ENCODE results near the gene PKD1L1. TPM values are rescaled to one million over a fixed set of nuclear protein-coding genes. Genes with fewer than 3 reads are reported as not detected.

Gene PKD1L1
- total RNA-seq, 4 donors from 2014 or later: 0.12 to 1.3 (median 0.45) TPM

- Histone ChIP-seq H3K9me3 (no peaks in the 10 kb centered on the region), H3K4me3 (peak overlapping the region; percentile 64 to 98), H3K27me3 (no peaks in the 10 kb centered on the region), H3K27ac (peak overlapping the region; percentile 88 to 93 (median 90)), H3K36me3 (peaks cover 2 to 46% of the 10 kb centered on the region in 2 donors), H3K4me1 (peaks cover 5 to 21% (median 9%) of the 10 kb centered on the region in 3 donors)
- WGBS, 2 donors (ENCODE audit: low coverage in 1 of 2): 4 to 40% methylated on average over 1 to 4 of the region's 4 CpGs
- peak; percentile 11 for ATAC-seq
- TF ChIP-seq EP300 (IDR thresholded peaks at IDR 0.05) (no peak), POLR2AphosphoS5 (IDR thresholded peaks at IDR 0.05) (no peak), POLR2A (IDR thresholded peaks at IDR 0.05) (no peak), CTCF (IDR thresholded peaks at IDR 0.05) (no peak)
Observed at GRCh38 chr7:47978790-47979144, 30.5 kb upstream of the PKD1L1 start.

GRCh38 chr7:47973739-47974138, 25.5 kb upstream of the PKD1L1 start:
- no peak for ATAC-seq
- Histone ChIP-seq H3K9me3 (no peaks in the 10 kb centered on the region), H3K4me3 (no peak overlapping the region), H3K36me3 (peaks cover 3 to 94% of the 10 kb centered on the region in 2 donors), H3K4me1 (peaks cover 5 to 31% (median 9%) of the 10 kb centered on the region in 3 donors), H3K27ac (no peak overlapping the region), H3K27me3 (no peaks in the 10 kb centered on the region)
- TF ChIP-seq POLR2A (IDR thresholded peaks at IDR 0.05) (no peak), EP300 (IDR thresholded peaks at IDR 0.05) (no peak), CTCF (IDR thresholded peaks at IDR 0.05) (no peak), POLR2AphosphoS5 (IDR thresholded peaks at IDR 0.05) (no peak)
- 75 to 100% methylated on average over 1 of the region's 1 CpG for WGBS, 2 donors (ENCODE audit: low coverage in 1 of 2)

- peak overlapping the region in 2 of 4 donors; percentile 5 to 15 for H3K27ac ChIP-seq
- H3K4me1 ChIP-seq: peaks cover 0 to 15% (median 0%) of the 10 kb centered on the region in 3 donors
- no peaks in the 10 kb centered on the region for H3K9me3 ChIP-seq
- TF ChIP-seq POLR2A (IDR thresholded peaks at IDR 0.05) (no peak), POLR2AphosphoS5 (IDR thresholded peaks at IDR 0.05) (no peak), CTCF (IDR thresholded peaks at IDR 0.05) (no peak)
- ATAC-seq: no peak
- no peak overlapping the region for H3K4me3 ChIP-seq
- H3K36me3 ChIP-seq: peaks cover 3 to 97% of the 10 kb centered on the region in 2 donors
- H3K27me3 ChIP-seq: no peaks in the 10 kb centered on the region
- WGBS, 2 donors (ENCODE audit: low coverage in 1 of 2): 15 to 38% methylated on average over 1 of the region's 1 CpG
Observed at GRCh38 chr7:47970761-47971160, 22.5 kb upstream of the PKD1L1 start.

GRCh38 chr7:47968847-47969774, 20.8 kb upstream of the PKD1L1 start:
- TF ChIP-seq CTCF (IDR thresholded peaks at IDR 0.05) (peak; percentile 50 to 70 (median 56)), POLR2AphosphoS5 (IDR thresholded peaks at IDR 0.05) (no peak)
- Histone ChIP-seq H3K4me1 (peaks cover 0 to 15% (median 0%) of the 10 kb centered on the region in 3 donors), H3K27me3 (no peaks in the 10 kb centered on the region), H3K9me3 (no peaks in the 10 kb centered on the region), H3K4me3 (no peak overlapping the region), H3K36me3 (peaks cover 3 to 97% of the 10 kb centered on the region in 2 donors), H3K27ac (no peak overlapping the region)
- ATAC-seq: no peak
- WGBS, 2 donors (ENCODE audit: low coverage in 1 of 2): 51 to 63% methylated on average over 2 to 3 of the region's 5 CpGs

- Histone ChIP-seq H3K27ac (no peak overlapping the region), H3K36me3 (peaks cover 0 to 97% of the 10 kb centered on the region in 2 donors), H3K27me3 (no peaks in the 10 kb centered on the region), H3K9me3 (no peaks in the 10 kb centered on the region), H3K4me1 (peaks cover 0 to 15% (median 0%) of the 10 kb centered on the region in 3 donors), H3K4me3 (no peak overlapping the region)
- WGBS, 2 donors (ENCODE audit: low coverage in 1 of 2): 64 to 89% methylated on average over 2 of the region's 2 CpGs
- no peak for TF ChIP-seq EP300 (IDR thresholded peaks at IDR 0.05)
- TF ChIP-seq POLR2A (IDR thresholded peaks at IDR 0.05): no peak
- TF ChIP-seq CTCF (IDR thresholded peaks at IDR 0.05): no peak
- no peak for TF ChIP-seq POLR2AphosphoS5 (IDR thresholded peaks at IDR 0.05)
- ATAC-seq: no peak
Observed at GRCh38 chr7:47967708-47968107, 19.4 kb upstream of the PKD1L1 start.

Measured in gastroesophageal sphincter (tissue), 4 donors.